WTC11 (cell line): Measurements from ENCODE around the gene STRADB.

Source experiments
- CREM ChIP-seq: sonication (generic); formaldehyde crosslinking; IDR thresholded peaks from 2 replicates; pipeline ENCODE4 v1.8.1; 2022; ENCODE audit warnings: mild to moderate bottlenecking, missing genetic modification reagents, moderate library complexity
- CTCF ChIP-seq: fragments of 200-600 bp; IDR thresholded peaks from 2 replicates; pipeline ENCODE4 v1.8.0; 2022; ENCODE audit warnings: antibody characterized with exemption
- ELF4 ChIP-seq: sonication (generic); formaldehyde crosslinking; IDR thresholded peaks from 2 replicates; pipeline ENCODE4 v1.8.1; 2022; ENCODE audit warnings: low read depth, mild to moderate bottlenecking, moderate library complexity, missing genetic modification reagents
- ESRRA ChIP-seq: sonication (generic); formaldehyde crosslinking; IDR thresholded peaks from 2 replicates; pipeline ENCODE4 v1.8.1; 2022; ENCODE audit warnings: mild to moderate bottlenecking, missing genetic modification reagents, borderline replicate concordance
- ETV6 ChIP-seq: sonication (generic); formaldehyde crosslinking; IDR thresholded peaks from 2 replicates; pipeline ENCODE4 v1.8.1; 2022; ENCODE audit warnings: mild to moderate bottlenecking, missing genetic modification reagents
- IRF2 ChIP-seq: sonication (generic); formaldehyde crosslinking; IDR thresholded peaks from 2 replicates; pipeline ENCODE4 v1.8.0; 2022; ENCODE audit warnings: low read depth, missing genetic modification reagents, borderline replicate concordance
- MLX ChIP-seq: sonication (generic); formaldehyde crosslinking; IDR thresholded peaks from 2 replicates; pipeline ENCODE4 v1.8.1; 2023; ENCODE audit warnings: mild to moderate bottlenecking, missing genetic modification reagents, moderate library complexity
- NR2C2 ChIP-seq: sonication (generic); formaldehyde crosslinking; IDR thresholded peaks from 2 replicates; pipeline ENCODE4 v1.8.0; 2022; ENCODE audit warnings: mild to moderate bottlenecking, missing genetic modification reagents
- SP1 ChIP-seq: sonication (generic); formaldehyde crosslinking; conservative IDR thresholded peaks from 2 replicates; pipeline ENCODE4 v1.8.1; 2022; ENCODE audit warnings: missing genetic modification reagents
- ZNF232 ChIP-seq: sonication (generic); formaldehyde crosslinking; IDR thresholded peaks from 2 replicates; pipeline ENCODE4 v1.8.0; 2022; ENCODE audit warnings: mild to moderate bottlenecking, missing genetic modification reagents
- ZNF317 ChIP-seq: sonication (generic); formaldehyde crosslinking; IDR thresholded peaks from 2 replicates; pipeline ENCODE4 v1.8.1; 2023; ENCODE audit warnings: low read depth, mild to moderate bottlenecking, moderate library complexity, missing genetic modification reagents, borderline replicate concordance

- TF ChIP-seq CTCF, result no peak
- TF ChIP-seq ESRRA (CRISPR knock-in tag), result no peak
- TF ChIP-seq CREM (CRISPR knock-in tag), result no peak
- TF ChIP-seq MLX (CRISPR knock-in tag), result no peak
- no peak for TF ChIP-seq ZNF317
- no peak for TF ChIP-seq SP1 (CRISPR knock-in tag)
- no peak for TF ChIP-seq ZNF232 (CRISPR knock-in tag)
- TF ChIP-seq ETV6, result no peak
- TF ChIP-seq NR2C2 (CRISPR knock-in tag), result no peak
- no peak for TF ChIP-seq IRF2 (CRISPR knock-in tag)
- TF ChIP-seq ELF4 (CRISPR knock-in tag), result no peak
Observed at GRCh38 chr2:201483342-201483741, 31.8 kb downstream of the STRADB start.
